Placental epithelial cell (primary cell): Measurements from ENCODE around the gene RAB3GAP2. TPM values are rescaled to one million over a fixed set of nuclear protein-coding genes. Genes with fewer than 3 reads are reported as not detected.

Experiments
- small RNA-seq: library from RNA; depleted of rRNA; stranded (forward); fragments of <200 nt; gene quantifications from one replicate; pipeline ENCODE3, GENCODE V24; 2012
- total RNA-seq: library from RNA; depleted of rRNA; stranded (reverse); fragments of >200 nt; gene quantifications from 2 replicates; pipeline ENCODE4 v1.2.3, GENCODE V29; 2012

The RAB3GAP2 gene, protein sequence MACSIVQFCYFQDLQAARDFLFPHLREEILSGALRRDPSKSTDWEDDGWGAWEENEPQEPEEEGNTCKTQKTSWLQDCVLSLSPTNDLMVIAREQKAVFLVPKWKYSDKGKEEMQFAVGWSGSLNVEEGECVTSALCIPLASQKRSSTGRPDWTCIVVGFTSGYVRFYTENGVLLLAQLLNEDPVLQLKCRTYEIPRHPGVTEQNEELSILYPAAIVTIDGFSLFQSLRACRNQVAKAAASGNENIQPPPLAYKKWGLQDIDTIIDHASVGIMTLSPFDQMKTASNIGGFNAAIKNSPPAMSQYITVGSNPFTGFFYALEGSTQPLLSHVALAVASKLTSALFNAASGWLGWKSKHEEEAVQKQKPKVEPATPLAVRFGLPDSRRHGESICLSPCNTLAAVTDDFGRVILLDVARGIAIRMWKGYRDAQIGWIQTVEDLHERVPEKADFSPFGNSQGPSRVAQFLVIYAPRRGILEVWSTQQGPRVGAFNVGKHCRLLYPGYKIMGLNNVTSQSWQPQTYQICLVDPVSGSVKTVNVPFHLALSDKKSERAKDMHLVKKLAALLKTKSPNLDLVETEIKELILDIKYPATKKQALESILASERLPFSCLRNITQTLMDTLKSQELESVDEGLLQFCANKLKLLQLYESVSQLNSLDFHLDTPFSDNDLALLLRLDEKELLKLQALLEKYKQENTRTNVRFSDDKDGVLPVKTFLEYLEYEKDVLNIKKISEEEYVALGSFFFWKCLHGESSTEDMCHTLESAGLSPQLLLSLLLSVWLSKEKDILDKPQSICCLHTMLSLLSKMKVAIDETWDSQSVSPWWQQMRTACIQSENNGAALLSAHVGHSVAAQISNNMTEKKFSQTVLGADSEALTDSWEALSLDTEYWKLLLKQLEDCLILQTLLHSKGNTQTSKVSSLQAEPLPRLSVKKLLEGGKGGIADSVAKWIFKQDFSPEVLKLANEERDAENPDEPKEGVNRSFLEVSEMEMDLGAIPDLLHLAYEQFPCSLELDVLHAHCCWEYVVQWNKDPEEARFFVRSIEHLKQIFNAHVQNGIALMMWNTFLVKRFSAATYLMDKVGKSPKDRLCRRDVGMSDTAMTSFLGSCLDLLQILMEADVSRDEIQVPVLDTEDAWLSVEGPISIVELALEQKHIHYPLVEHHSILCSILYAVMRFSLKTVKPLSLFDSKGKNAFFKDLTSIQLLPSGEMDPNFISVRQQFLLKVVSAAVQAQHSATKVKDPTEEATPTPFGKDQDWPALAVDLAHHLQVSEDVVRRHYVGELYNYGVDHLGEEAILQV (N-terminal part only)
- total RNA-seq = 31.4 and 37.8 TPM in 2 replicates

GRCh38 chr1:220272047-220272840, at the start of gene RAB3GAP2:
Gene RAB3GAP2, minus strand, starts transcription at chr1:220272453. Its CDS starts 116 bp downstream, at chr1:220272337.

Small RNA genes lying within 50 kb of the gene (small RNA-seq; reads per million reads assigned to genes)
- gene MIR194-1 = 0.40 reads per million, percentile 18 among the genes with 10 or more reads in this experiment
- gene MIR215 = 0.17 reads per million
- not detected for gene MIR664A
- 4.1 reads per million, percentile 89 among the genes with 10 or more reads in this experiment for gene SNORA36B

Other genes with a start within 250 kb of the RAB3GAP2 start
- gene EPRS1, start 225.9 kb downstream of the RAB3GAP2 start, total RNA-seq = 68.7 and 95.4 TPM in 2 replicates
- gene BPNT1, start 182.7 kb downstream of the RAB3GAP2 start, total RNA-seq = 11.4 and 21.0 TPM in 2 replicates
- 66.2 and 70.7 TPM in 2 replicates for gene IARS2, start 178.3 kb downstream of the RAB3GAP2 start, total RNA-seq